Activated CD4-positive, alpha-beta T cell treated with anti-CD3 and anti-CD28 coated beads for 1 hour (primary cell): ENCODE measurements around the gene AMOTL1.

ENCODE experiments used
- DNase-seq: peaks from one replicate; pipeline ENCODE4 v3.0.0-alpha.2; 2020

Gene AMOTL1

GRCh38 chr11:94858012-94858705 is 90.0 kb downstream of the AMOTL1 start:
- no peak for DNase-seq

GRCh38 chr11:94860333-94860732 is 92.2 kb downstream of the AMOTL1 start:
- no peak for DNase-seq

- no peak for DNase-seq
Measured at GRCh38 chr11:94861306-94861845, 93.2 kb downstream of the AMOTL1 start.

GRCh38 chr11:94862926-94863880 is 95.0 kb downstream of the AMOTL1 start:
- no peak for DNase-seq

GRCh38 chr11:94864506-94865045 is 96.4 kb downstream of the AMOTL1 start:
- DNase-seq = no peak

- no peak for DNase-seq
Measured at GRCh38 chr11:94866231-94866822, 98.2 kb downstream of the AMOTL1 start.

- no peak for DNase-seq
Measured at GRCh38 chr11:94866936-94867795, 99.0 kb downstream of the AMOTL1 start.

- DNase-seq = no peak
Measured at GRCh38 chr11:94868468-94868867, 100.3 kb downstream of the AMOTL1 start.

- no peak for DNase-seq
Measured at GRCh38 chr11:94869186-94869585, 101.0 kb downstream of the AMOTL1 start.

GRCh38 chr11:94870422-94870821 is 102.3 kb downstream of the AMOTL1 start:
- no peak for DNase-seq

- no peak for DNase-seq
Measured at GRCh38 chr11:94871491-94872185, 103.5 kb downstream of the AMOTL1 start.

- DNase-seq = no peak
Measured at GRCh38 chr11:94873916-94874540, 105.9 kb downstream of the AMOTL1 start.

- DNase-seq = no peak
Measured at GRCh38 chr11:94876222-94876621, 108.1 kb downstream of the AMOTL1 start.

GRCh38 chr11:94876645-94877442 is 108.7 kb downstream of the AMOTL1 start:
- no peak for DNase-seq

- DNase-seq = no peak
Measured at GRCh38 chr11:94877443-94878200, 109.5 kb downstream of the AMOTL1 start.

- DNase-seq = no peak
Measured at GRCh38 chr11:94879006-94879405, 110.8 kb downstream of the AMOTL1 start.

GRCh38 chr11:94880216-94880615 is 112.1 kb downstream of the AMOTL1 start:
- no peak for DNase-seq

- DNase-seq = no peak
Measured at GRCh38 chr11:94882931-94883330, 114.8 kb downstream of the AMOTL1 start.

- DNase-seq = no peak
Measured at GRCh38 chr11:94883878-94884277, 115.7 kb downstream of the AMOTL1 start.
